CD4-positive, alpha-beta T cell treated with Interleukin-15 for 1 hour (primary cell): ENCODE results near the gene GUCD1.
"Not testable (repeated sequence)": the region's sequence is repeated elsewhere in the genome, so short reads cannot be mapped to it uniquely, and the experiment has no call there.

Source experiments
- DNase-seq: peaks from one replicate; pipeline ENCODE4 v3.0.0-alpha.2; 2020

Gene GUCD1

DNA sequence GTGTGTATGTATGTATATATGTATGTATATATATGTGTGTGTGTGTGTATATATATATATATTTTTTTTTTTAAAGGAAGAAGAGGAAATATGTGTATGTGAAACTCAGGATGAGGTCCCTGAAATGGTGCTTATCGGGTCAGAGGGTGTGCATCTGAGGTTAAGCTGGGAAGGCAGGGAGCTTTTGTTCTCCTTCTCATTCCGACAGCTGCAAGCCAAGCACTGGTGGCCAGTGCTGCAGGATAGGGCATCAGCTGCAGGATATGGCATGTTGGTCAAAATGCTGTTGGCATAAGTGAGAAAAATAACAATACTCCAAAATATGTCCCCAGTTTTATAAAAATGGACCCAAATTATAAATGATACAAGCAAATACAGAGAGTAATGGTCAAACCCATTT lies 8.3 kb upstream of the GUCD1 start:
- no peak for DNase-seq

DNA sequence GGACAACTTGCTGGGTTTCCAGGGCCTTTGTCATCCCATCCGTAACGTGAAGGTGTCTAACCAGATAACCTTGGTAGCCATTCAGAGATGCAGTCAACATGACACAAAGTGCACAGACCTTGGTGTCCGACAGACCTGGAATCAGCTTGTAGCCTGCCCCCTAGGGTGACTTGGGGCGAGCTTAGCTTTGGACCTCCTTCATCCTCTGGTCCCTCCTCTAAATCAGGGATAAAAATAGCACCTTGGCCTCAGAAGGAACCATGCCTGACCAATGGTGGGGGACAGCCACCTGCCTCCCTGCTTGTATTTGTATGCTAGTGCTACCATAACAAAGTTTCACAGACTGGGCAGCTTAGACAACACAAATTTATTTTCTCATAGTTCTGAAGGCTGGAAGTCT lies 4.5 kb upstream of the GUCD1 start:
- no peak for DNase-seq

DNA sequence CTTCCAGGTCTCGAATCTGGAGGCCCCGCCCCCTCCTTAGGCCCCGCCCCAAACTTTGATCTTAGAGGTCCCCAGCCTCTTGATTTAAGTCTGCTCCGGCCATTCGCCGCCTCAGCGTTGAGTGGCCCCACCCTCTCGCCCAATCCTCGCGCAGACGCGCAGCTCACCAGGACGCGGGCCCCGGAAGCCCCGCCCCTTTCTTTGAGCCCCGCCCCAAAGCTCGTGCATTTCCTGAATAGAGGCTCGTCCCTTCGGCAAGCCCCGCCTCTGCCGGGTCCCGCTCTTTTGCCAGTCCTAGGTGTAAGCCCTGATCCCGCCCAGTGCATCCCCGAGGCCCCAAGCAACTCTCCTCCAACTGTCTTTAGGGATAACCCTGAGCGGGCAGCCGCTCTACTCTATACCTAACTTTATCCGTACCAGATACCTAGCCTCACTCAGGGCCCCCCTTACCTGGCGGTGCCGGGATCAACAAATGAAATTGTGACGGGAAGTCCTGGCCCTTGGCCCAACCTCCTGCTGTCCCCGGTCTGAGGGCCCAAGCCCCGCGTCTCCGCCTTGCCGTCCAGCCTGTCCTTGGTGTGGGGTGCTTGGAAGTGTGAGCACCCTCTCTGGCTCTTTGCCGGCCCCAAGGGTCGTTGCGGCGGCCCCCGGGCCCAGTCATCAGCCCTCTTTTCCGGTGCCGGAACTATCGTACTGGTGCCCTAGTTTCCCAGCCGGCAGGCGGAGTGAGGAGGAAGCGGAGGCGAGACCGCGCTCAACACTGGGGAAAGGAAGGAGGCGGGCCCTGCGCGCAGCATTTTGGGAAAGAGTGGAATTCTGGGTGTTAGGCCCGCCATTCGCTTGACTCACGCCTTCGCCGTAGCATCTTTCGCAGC lies 464 bp upstream of the GUCD1 start, which contains the start of gene SNRPD3:
Gene SNRPD3, plus strand, starts transcription at position 835 of the 875 bp plus-strand sequence. CDS start 1,676 bp downstream, outside the sequence.
- DNase-seq, result peak; percentile 99

DNA sequence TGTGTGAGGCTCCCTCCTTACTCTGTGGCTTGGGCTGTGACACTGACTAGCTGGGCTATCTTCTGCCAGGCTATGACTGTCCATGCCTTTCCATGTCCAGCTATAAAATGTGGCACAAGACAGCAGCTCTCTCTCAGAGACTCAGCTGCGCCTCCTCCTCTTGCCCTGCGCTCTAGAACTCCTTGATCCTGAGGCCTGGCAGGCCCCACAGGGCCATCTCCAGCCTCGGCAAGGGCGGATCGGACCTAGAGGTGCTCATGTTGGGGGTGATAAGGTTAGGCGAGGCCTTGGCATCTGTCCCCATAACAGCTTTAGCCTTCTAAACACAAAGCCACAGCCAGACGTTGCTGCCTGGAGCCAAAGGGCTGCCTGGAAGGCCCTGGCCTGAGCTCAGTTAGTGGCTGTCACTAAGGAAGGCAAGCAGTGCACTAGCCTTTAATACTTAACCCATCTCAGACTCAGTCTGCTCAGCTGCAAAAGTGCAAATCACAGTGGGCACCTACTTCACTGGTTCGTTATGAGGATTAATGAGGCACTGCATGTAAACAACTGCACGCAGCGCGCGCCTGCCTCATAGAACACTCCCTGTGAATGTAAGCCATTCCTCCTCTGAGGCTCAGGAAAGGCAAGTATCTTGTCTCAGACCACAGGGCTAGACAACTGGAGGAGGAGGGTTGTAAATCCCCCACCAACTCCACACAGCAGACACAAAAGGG lies 1.2 kb downstream of the GUCD1 start:
- no peak for DNase-seq

DNA sequence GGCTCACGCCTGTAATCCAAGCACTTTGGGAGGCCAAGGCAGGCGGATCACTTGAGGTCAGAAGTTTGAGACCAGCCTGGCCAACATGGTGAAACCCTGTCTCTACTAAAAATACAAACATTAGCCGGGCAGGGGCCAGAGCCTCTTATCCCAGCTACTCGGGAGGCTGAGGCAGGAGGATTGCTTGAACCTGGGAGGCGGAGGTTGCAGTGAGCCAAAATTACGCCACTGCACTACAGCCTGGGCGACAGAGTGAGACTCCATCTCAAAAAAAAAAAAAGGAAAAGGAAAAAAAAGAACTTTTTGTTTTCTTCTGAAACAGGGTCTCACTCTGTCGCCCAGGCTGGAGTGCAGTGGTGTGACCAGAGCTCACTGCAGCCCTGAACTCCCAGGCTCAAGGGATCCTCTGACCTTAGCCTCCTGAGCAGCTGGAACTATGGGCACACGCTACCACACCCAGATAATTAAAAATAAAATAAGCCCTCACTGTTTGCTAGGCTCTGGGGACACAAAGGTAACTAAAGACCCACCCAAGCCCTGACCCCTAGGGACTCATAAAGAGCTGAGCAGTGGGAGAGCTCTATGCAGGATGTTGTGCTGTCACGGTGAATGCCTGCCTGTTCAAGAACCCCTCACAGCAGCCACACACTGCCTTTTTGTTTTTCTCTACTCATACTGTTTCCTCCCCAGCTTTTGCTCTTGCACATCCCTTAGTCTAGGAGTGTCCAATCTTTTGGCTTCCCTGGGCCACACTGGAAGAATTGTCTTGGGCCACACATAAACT lies 2.2 kb downstream of the GUCD1 start:
- peak; percentile 44 for DNase-seq

DNA sequence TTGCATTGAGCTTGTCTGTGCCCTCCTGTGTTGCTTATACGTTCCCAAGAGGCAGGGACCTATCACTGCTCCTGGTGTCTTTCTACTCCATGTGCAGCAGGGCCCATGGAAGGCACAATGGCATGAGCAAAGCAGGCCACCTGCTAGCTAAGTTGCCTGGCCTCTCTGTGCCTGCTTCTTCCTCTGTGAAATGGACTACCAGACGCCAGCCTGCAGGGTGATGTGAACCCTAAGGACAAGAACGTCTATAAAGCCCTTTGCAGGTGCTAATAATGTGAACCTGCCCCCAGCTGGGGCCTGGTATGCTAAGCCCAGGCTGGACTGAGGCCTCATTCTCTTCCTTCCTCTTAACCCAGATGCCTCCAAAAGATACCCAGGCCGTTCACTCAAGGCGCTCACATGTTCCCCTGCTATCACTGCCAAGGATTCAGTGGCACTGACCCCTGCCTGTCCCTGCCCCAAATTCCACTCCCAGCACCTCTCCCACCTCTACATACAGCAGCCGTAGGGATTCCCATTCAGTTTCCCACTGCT lies 4.0 kb downstream of the GUCD1 start:
- no peak for DNase-seq

DNA sequence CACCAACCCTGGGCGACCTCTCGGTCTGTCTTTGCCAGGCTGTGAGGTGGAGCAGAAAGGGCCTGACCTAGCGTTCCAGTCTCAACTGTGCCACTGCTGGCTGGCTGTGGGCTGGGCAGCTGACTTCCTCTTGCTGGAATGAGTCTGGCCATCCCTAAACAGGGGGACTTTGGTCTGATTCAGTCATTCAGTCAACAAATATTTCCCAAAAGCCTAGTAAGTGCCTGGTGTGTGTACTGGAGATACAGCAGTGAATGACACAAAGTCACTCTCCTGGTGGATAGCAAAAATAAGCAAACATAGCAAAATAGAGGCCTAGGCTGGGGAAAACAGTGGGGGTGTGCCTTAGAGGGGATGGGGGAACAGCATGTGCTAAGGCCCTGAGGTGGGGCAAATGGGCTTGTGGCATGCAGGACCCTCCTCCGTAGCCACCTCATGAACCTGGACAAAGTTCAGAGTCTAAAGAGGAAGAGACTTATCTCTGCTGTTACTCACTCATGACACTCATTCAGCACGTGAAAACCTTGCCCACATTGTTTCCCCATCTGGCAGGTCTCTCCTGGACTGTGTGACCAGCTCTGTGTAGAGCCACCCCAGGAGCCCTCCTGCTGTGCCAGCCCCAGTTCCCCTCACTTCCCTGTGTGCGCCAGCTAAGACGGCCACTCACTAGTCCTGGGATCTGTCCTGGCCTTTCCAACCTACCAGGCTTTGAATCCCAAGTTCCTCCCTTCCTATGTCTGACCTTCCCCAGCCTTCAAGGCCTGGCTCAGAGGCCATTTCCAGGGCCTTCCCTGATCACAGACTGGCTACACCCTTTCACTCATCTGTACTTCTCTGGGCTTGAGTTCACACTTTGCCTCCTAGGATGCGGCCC lies 4.7 kb downstream of the GUCD1 start:
- peak; percentile 39 for DNase-seq

DNA sequence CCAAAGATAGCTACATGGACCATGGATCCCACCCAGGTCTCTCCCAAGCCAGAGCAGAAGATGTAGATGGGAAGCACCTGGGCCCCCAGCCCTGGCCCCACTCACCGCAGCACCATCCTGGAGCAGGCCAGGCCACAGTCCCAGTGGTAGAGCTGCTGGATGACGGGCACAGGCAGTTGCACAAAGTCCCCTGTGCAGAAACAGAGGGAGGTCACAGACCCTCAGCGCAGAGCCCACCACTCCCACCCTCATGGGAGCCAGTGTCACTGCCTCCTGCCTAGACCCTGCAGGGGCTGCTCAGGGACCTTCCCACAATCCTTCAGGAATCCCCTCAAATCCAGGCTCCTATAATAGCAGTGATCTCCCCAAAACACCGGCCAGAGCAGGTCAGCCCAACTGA lies 6.1 kb downstream of the GUCD1 start:
- DNase-seq, result no peak

DNA sequence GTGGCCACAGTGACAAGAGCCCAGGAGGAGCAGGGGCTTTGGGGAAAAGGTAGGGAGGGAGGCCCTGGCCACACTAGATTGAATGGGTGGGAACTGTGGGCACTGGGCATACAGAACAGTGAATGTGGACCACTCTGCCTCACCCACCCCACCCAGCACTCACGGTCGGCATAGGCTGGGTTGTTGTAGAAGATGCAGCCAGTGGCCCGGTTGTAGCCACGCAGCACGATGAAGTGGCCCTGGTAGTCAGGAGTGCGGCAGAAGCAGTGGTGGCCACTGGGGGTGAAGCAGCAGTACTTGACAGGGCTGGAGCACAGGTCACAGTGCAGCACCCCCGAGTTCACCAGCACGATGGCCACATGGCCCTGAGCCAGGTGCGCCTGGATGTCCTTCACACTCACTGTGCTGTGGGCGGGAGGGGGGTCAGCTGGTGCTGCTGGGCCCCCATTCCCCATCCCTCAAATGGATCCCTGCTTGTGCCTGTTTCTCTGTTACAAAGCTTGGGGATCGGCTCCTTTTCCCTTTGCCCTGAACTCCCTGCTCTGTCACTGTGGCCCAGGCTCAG lies 11.2 kb downstream of the GUCD1 start:
- DNase-seq, result no peak

DNA sequence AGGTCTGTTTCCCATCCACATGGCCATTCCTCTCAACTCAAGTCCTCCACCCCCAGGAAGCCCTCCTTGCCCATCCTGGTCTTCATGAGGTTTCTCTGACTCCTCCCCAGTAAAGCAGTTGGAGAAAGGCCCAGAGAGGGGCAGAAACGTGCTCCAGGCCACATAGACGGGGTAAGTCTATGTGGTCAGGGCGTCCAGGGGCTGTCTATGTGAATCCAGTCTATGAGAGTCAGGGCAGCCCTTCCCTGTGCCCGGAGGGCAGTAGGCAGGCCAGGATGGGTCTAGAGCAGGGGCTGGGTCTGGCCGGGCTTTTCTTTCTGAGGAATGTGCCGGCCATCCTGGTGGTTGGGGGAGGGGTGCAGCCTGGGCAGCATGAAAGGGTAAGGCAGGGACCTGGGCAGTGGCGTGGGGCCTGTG lies 11.7 kb downstream of the GUCD1 start:
- no peak for DNase-seq

DNA sequence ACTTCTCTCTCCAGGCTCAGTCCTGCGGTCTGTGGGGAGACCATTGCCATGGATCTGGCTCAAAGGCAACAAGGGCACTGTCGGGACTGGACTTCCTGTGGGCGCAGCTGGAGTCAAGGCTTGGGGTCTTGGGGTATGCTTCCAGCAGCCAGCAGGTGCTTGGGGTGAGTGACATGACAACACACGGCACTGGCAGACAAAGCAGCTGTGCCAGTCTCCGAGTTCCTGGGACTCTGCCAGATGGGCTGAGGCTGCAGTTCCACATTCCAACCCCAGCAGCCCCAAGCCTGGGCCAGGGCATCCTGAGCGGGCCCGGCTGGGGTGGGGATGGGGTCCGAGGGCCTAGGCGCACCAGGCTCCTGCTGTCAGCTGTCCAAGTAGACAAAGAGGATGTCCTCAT lies 12.3 kb downstream of the GUCD1 start:
- no peak for DNase-seq

DNA sequence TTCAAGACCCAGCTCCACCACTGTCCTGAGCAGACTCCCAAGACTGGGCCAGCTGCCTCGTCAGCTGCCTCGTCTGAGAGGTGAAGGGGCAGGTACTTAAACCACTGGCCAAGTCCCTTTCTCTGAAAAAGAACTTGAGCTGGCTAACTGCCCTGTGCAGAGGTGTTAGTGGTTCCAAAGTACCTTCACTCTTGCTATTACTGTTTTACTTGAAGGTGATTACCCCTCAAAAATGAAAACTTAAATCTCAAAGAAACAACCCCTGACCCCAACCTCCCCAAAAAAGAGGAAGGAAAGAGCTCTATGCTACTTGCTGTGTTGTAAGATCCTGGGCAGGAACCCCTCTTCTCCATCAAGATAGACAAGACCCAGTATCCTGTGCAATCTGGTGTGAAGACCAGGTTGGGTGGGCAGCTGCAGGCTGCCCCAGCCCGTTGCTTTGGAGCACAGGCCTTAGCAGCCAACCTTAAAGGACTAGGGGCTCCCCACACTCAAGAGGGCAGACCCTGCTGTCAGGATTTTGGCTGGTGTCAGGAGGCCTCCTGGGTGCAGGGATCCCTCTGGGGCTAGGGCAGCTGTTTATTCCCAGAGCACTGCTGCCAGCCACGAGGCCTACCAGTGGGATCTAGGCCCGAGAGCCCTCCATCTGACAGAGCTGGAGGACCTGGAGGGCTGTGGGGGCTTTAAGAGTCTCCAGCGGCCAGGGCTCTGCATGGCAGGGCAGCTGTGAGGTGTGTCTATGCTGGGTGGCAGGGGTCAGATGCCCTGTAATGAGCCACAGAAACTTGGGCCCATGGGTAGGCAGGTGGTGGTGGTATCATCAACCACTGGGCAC lies 13.0 kb downstream of the GUCD1 start:
- no peak for DNase-seq

DNA sequence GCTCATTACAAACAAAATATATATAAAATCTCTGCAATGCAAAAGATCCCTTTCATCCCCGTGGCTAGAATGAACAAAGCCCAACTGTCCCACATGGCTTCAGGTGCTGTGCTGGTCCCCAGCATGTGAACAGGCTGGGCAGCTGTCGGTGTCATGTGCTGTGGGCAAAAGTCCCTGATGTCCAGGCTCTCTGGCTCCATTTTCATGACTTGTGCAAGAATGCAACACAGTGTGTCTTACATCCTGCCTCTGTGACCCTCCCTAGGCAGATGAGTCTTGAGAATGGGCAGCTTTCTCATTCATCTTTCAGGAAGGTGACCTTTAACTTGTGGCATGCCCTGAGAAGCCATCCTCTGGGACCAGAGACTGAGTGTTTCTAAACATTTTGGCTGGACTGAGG lies 14.5 kb downstream of the GUCD1 start:
- no peak for DNase-seq

DNA sequence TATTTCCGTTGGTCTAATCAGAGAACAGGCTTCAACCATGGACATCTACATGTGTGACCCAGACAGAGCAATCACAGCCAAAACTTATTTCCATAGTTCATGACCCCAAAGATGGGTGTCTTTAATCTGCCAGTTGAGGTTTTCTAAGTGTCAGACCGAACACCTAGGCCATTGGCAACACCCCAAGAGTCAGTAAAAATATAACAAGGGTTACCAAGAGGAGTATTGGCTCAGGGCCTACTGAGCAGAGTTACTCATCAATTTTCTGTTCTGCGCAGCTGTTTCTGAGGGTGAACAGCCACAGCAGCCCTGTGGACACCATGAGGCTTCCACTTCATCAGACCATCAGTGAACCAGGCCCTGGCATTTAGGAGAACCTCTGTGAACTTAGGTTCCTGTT lies 18.8 kb downstream of the GUCD1 start:
- DNase-seq, result no peak

DNA sequence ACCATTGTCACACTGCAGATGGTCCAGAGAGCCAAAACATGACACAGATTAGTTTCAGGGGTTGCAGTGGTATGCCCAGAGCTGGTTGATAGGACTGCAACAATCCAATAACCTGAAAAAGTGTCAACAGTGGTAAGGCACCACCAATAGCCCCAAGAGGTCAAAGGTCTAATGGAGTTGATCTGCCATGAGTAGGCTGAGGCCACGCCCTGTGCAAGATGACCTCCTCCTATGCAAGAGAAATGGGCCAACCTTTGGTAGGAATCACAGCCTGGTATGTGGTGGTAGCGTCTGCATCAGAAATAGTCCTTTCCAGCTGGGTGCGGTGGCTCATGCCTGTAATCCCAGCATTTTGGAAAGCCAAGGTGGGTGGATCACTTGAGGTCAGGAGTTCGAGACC lies 19.6 kb downstream of the GUCD1 start:
- DNase-seq, result no peak

DNA sequence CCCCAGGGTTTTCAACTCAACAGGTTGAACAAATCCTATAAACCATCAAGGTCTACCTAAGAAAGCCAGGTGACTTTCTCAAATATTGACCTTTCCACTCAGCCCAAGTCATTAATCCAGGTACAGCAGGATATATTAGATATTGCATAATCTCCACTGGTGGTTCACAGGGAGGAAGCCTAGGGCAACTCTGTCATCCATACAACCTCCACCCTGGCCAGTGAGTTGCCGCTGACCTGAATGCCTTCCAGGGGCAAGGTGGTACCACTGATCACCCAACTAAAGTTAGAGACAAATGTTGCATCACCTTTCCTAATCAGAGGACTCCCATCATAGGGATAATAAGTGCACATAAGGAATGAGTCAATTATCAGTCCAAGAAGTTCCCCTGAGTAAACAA lies 22.9 kb downstream of the GUCD1 start:
- no peak for DNase-seq

DNA sequence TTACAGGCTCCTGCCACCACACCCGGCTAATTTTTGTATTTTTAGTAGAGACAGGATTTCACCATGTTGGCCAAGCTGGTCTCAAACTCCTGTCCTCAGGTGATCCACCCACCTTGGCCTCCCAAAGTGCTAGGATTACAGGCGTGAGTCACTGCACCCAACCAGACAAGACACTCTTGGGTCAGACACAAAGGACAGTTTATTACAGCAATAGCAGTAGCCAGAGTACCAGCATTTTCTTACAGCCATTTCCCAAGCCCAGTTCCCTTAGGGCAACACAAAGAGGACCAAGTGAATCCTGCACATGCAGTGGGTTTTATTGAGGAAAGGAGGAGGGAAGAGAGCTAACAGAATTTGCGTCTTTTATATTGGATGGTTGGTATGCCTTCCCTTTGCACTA lies 24.0 kb downstream of the GUCD1 start:
- DNase-seq, result not testable (repeated sequence)

DNA sequence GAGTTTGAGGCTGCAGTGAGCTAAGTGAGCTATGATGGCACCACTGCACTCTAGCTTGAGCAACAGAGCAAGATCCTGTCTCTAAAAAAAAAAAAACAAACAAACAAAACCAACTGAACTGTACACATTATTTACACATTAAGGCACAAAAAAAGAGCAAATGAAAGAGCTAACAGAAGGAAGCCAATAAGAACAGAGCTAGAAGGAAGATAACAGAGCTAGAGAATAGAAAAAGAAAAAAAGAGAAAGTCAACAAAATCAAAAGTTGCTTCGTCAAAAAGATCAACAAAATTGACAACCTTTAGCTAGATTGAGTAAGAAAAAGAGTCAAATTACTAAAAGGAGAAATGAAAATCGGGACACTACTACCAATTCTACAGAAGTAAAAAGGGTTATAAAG lies 25.0 kb downstream of the GUCD1 start:
- DNase-seq, result no peak

DNA sequence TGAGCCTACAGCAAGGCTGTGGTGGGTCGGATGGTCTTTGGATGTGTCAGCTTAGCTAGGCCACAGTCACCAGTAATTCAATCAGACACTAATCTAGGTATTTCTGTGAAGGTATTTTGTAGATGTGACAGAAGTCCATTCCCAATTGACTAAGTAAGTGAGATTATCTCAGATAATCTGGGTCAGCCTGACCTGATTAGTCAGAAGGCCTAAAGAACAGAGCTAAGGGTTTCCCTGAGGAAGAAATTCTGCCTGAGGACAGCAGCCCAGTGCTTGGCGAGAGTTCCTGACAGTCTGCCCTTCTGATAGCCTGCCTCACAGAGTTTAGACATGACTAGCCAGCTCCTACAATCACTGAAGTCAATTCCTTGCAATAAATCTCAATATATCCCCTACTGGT lies 28.7 kb downstream of the GUCD1 start:
- no peak for DNase-seq

DNA sequence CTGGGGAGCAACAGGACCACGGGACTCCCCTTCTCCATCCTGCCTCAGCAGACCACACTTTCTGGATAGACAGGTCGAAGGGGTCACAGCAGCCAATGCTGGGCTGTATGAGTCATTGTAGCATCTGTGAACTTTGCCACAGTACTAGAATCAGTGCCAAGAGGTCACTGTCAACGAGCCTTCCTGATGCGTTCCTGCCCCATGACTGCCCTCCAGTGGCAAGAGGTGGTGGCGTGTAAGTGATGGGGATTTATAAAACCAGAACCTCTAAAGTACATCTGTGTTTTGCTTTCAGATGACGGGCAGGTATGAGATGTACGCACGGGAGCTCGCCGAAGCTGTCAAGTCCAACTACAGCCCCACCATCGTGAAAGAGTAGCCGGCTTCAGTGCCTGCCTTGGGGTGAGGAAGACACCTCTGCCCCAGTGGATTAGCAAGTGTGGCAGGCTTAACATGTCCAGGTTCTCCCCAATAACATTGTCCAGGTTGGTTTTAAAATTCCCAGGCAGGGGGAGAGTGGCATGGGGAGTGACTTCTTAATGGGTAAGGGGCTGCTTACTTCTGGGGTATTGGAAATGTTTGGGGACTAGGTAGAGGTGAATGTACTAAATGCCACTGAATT lies 29.4 kb downstream of the GUCD1 start:
- peak; percentile 79 for DNase-seq
